GM18517 (cell line): ENCODE data around the gene DIP2B.
"Not testable (repeated sequence)": the region's sequence is repeated elsewhere in the genome, so short reads cannot be mapped to it uniquely, and the experiment has no call there.

Experiments used
- ATAC-seq: cut with Tn5 transposase; IDR thresholded peaks from one replicate; pipeline ENCODE4 v1.9.1; 2021; ENCODE audit warnings: mild to moderate bottlenecking, moderate library complexity; ENCODE audit not compliant: unreplicated experiment

DIP2B gene, protein sequence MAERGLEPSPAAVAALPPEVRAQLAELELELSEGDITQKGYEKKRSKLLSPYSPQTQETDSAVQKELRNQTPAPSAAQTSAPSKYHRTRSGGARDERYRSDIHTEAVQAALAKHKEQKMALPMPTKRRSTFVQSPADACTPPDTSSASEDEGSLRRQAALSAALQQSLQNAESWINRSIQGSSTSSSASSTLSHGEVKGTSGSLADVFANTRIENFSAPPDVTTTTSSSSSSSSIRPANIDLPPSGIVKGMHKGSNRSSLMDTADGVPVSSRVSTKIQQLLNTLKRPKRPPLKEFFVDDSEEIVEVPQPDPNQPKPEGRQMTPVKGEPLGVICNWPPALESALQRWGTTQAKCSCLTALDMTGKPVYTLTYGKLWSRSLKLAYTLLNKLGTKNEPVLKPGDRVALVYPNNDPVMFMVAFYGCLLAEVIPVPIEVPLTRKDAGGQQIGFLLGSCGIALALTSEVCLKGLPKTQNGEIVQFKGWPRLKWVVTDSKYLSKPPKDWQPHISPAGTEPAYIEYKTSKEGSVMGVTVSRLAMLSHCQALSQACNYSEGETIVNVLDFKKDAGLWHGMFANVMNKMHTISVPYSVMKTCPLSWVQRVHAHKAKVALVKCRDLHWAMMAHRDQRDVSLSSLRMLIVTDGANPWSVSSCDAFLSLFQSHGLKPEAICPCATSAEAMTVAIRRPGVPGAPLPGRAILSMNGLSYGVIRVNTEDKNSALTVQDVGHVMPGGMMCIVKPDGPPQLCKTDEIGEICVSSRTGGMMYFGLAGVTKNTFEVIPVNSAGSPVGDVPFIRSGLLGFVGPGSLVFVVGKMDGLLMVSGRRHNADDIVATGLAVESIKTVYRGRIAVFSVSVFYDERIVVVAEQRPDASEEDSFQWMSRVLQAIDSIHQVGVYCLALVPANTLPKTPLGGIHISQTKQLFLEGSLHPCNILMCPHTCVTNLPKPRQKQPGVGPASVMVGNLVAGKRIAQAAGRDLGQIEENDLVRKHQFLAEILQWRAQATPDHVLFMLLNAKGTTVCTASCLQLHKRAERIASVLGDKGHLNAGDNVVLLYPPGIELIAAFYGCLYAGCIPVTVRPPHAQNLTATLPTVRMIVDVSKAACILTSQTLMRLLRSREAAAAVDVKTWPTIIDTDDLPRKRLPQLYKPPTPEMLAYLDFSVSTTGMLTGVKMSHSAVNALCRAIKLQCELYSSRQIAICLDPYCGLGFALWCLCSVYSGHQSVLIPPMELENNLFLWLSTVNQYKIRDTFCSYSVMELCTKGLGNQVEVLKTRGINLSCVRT (N-terminal part only)

DNA sequence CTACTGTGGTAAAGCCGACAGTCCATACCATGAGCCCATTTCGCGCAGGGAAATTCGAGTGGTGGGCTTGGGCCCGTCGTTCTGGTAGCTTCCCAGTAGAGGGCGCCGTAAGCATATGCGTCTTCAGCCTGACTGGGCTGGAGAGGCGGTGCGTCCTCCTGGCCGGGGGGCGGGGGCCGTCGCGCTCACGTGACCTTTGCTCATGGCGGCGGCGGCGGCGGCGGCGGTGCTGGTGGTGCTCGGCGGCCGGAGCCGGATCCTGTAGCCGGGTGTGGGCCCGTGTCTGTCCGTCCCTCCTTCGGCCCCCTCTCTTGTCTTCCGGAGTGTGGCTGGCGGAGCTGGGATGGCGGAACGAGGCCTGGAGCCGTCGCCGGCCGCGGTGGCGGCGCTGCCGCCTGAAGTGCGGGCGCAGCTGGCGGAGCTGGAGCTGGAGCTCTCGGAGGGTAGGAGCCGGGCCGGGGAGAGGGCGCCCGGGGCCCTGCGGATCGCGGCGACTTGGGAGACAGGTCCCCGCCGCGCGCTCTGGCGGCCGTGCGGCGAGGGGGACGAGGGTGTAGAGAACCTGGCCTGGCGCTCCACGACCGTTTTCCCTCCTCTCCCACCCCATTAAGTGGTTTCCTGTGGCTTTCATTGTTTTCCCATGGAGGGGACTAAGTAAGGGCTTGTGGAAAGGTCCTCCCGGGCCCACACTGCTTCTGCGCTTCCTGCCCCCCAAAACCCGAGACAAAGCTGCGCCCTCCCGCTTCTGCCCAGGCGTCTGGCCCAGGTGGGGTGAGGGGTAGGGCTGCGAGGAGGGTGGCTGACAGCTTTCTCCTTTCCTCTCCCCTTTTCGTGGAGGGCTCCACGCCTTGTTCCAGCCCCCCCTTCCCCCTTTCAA, at the start of gene DIP2B:
Gene DIP2B, plus strand, starts transcription at position 188 of the 877 bp plus-strand sequence. Its CDS starts 156 bp downstream, at position 344.
- peak; percentile 82 for ATAC-seq

DNA sequence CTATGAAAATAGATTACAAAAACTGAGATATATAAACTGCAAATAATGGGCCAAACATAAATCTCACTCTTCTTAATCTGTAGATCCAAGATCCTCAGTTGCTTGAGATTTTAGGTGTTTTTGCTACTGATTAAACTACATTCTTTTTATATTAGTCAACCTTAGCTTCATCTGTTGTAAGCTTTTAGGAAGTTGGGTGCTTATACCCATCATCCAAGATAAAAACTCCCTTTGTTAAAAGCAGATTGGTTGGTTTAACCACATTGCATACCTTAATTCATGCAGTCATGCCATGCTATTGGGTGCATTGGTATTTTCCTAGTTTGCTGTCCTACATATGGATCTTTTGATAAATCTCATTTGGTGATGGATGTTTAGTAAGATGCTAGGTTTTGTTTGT, 46.2 kb upstream of the DIP2B start:
- no peak for ATAC-seq

DNA sequence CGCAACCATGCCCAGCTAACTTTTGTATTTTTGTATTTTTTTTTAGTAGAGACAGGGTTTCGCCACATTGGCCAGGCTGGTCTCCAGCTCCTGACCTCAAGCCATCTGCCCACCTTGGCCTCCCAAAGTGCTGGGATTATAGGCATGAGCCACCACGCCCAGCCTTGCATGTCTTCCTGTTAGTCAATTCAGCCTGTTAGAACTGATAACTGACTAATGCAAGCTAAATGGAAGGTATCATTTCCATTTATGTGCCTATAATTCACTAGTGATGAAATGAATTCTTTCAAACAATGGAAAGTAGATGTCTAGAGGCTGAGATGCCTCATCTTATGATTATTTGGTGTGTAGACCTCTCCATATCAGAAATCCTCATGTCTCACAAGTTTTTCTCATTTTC, 37.3 kb upstream of the DIP2B start:
- ATAC-seq: no peak

DNA sequence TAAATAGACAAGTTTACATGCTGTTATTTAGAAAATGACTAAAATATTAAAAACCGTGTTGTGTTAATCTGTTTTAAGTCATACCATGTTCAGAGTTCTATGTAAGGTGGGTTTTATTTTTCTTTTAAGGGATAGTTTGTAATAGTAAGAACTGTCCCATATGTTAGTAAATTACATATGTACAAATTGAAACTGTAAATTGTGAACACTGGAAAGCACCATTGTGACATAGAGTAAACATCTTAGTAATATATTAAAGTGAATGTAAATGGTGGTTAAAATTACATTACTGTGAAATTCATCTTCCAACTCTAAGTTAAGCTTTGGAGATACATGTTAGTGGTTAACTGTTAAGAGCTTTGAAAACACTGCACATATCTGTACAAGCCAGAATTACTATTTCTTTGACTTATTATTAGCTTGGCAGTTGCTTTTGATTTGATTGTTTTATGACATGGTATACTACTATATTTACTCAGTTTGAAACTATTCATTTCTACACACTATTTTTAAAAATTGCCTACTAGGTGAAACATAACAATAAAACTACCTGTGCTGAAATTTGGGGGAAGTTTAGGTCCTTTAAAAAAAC, 27.4 kb upstream of the DIP2B start:
- no peak for ATAC-seq

DNA sequence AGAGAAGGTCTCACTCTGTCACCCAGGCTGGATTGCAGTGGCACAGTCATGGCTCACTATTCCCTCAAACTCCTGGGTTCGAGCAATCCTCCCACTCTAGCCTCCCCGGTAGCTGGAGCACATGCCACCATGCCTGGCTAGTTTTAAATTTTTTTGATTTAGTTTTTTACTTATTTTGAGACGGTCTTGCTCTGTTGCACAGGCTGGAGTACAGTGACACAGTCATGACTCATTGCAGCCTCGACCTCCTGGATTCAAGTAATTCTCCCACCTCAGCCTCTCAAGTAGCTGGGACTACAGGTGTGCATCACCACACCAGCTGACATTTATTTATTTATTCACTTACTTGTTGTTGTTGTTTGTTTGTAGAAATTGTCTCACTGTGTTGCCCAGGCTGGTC, 22.2 kb upstream of the DIP2B start:
- ATAC-seq: no peak

DNA sequence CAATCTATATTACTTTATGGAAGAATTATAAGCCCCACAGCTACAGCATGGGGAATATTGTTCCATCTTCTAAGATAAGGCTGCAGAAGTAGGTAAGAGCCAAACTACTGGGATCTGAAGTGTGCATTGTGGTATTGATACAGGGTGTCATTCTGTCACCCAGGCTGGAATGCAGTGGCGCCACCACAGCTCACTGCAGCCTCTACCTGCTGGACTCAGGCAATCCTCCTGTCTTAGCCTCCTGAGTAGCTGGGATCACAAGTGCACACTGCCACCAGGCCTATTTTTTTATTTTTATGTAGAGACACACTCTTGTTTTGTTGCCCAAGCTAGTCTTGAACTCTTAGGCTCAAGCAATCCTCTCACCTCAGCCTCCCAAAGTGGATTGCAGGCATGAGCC, 21.3 kb upstream of the DIP2B start:
- ATAC-seq: no peak

DNA sequence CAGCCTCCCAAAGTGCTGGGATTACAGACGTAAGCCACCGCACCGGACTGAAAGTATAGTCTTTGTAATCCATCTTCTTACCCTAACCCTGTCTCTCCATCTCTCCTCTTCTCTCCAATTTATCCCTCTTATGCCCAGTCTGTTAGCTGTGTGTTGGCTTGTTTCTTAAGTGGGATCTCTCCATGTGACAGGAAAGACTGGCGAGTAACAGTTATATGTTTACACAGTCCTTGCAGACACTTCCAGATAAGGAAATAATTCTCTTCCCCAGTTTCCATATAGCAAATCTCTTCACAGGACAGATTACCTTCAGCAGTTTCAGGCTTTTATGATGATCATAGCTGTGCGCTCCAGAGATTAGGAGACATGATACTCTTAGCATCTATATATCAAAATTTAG, 16.0 kb upstream of the DIP2B start:
- no peak for ATAC-seq

DNA sequence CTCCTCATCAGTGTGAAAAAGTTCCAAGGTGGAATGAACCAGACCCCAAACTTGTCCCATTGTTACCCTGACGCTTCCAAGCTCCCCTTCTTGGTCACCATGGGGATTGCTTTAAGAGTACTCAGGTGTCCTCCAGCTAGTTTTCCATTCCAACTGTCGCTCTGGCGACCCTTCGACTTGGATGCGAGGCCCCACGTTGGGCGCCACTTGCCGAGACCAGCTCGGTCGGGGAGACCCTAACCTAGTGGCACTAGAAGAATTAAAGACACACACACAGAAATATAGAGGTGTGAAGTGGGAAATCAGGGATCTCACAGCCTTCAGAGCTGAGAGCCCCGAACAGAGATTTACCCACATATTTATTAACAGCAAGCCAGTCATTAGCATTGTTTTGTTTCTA, 6.7 kb upstream of the DIP2B start:
- ATAC-seq: not testable (repeated sequence)

DNA sequence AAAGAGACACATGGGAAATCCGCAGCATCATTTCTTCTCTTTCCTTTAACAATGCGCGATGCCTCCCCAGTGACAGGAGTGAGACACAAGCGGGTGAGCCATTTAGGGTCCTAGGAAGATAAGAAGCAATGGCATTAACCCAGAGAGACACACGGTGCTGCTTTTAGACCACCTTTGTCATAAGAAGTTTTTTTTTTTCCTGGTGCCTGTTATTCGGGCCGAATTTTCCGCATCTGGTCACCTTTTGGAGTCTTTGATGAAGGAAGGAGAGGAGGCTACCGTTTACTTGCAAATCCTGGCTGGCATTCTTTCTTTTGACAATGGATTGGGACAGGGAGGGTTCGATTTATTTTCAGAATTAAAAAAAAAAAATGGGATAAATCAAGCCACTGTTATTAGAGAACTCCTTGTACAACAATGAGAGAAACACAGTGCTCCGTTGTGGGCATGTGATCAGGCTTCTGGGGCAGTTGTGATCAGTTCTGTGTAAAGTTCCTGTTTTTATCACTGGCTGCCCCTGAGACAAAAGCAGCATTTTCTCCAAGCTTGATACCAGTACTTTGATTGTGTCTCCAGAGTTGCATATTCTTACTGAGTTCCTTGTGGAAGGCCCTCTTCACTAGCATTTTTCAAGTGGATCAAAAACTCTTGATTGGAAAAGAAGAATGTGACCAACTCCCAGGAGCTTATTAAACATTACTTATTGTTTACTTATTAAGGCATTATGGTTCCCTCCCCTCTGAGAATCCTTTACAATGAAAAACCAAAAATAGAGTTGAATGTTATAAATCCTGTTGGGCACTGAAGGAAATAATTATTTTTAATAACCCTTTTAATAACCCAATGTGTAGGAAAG, 1.1 kb downstream of the DIP2B start:
- ATAC-seq: no peak

DNA sequence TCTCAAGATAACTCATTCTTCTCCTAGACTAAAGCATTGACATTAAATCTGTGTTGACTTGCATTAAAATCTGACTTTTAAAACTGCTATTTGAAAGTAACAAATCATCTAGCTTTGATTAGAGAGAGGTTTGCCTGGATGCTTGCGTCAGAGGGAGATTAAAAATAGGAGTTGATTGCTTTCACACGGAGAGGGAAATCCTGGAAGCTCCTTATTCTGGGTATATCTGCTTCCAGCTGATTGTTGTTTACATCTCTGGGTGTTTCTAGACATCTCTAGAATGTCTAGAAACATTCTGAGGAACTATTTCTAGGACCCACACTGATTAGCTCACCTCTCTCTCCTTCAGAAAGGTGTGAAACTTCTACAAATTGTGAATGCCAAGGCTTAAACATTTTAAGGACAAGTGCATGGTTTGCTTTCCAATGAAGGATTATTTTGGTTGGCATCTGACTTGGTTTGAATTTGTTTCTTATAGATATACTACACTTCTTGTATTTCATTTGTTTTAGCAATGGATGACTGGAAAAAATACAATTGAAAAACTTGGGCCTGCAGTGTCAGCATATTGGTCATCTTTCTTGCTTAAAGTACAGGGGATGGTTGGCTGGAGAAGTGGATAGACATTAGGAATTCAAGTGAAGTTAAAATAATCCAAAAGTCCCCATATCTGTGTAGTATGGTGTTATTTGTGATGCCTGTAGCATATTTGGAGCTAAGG, 2.1 kb downstream of the DIP2B start:
- no peak for ATAC-seq

DNA sequence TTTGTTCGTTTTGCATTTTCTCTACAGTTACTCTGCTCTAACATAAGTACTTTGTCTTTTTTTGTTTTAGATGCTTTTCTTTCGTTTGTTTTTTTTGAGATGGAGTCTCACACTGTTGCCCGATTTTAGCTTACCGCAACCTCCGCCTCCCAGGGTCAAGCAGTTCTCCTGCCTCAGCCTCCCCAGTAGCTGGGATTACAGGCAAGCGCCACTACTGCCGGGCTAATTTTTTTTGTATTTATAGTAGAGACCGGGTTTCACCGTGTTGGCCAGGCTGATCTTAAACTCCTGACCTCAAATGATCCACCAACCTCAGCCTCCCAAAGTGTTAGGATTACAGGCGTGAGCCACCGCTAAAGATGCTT, 2.7 kb downstream of the DIP2B start:
- ATAC-seq: no peak

DNA sequence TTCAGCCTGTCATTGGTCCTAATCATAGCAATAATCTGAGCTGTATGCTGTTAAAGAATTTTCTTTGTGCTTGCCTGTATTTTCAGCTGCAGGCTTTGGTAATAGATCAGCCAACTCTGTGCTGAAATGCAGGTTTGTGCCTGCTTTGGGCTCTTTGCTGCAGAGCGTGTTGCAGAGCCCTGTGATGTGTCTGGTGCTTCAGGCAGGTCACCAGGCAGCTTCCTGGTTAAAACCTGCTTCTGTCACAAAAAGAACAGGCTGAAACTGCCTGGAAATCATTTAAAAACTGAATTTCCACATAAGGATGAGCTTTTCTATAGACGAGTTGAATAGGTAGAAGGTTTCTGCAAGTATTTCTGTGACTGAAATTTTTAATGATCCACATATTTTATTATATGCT, 3.1 kb downstream of the DIP2B start:
- ATAC-seq: no peak

DNA sequence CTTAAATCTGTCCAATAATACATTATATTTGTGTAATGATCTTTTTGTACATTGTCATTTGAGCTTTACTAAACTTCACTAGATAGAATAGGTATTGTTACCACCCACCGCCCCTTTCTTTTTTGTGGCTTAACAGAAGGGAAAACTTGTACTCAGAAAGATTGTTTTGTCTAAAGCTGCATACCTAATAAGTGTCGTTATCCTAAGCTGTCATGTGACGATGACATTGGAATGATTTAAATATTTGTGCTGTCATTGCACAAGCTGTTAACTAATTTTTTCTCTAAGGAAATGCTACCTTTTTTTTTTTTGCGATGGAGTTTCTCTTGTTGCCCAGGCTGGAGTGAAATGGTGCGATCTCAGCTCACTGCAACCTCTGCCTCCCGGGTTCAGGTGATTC, 3.6 kb downstream of the DIP2B start:
- ATAC-seq: no peak

DNA sequence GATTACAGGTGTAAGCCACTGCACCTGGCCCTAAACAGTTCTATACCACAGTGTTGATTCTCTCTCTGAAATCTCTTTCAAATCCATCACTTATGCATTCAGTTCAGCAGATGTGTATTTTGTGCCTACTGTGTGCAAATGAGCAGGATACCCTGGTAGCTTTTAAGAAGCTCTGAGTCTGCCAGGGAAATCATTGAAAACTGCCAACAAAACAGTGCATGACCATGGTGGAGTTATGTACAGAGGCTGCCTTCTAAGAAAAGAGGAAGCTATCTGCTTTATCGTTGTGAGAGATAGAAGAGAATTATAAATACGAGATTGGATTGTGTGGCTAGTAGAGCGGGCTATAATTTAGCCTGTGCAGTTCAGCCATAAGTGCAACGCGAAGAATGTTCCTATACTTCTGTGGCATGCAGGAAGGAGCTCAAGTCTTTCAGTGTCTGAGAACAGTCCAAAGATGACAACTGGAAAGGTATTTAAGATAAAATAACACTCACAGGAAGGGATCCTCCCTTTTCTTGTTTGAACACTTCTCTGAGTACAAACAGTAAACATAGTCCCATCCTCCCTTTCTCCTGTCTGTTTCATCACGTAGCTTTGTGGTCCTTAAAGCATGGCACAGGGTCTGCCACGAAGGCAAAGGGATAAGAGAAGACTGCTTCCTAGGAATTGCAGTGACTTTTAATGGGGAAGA, 4.3 kb downstream of the DIP2B start:
- no peak for ATAC-seq

DNA sequence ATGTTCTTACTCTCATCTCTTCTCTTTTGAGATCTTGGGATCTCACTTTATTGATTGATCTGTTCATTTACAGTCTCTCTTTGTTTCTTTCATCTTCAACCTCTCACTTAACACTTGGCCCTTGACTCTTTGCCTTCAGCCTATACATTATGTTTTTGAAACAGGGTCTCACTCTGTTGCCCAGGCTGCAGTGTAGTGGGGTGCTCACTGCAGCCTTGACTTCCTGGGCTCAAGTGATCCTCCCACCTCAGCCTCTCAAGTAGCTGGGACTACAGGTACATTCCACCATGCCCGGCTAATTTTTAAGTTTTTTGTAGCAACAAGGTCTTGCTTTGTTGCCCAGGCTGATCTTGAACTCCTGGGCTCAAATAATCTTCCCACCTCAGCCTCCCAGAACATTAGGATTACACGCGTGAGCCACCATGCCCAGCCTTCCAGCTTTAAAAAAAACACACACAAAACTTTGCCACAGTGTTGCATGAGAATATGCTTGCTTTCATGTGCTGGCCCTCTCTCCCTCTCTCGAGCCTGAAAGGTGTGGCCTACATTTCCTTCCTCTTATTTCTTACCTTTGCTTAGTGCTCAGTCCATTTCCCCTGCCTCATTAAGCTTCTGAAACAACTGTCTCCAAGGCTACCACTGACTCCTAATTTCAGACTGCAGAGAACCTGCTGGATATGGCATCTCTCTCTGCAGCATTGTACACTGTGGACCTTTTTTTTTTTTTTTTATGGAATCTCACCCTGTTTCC, 9.9 kb downstream of the DIP2B start:
- no peak for ATAC-seq

DNA sequence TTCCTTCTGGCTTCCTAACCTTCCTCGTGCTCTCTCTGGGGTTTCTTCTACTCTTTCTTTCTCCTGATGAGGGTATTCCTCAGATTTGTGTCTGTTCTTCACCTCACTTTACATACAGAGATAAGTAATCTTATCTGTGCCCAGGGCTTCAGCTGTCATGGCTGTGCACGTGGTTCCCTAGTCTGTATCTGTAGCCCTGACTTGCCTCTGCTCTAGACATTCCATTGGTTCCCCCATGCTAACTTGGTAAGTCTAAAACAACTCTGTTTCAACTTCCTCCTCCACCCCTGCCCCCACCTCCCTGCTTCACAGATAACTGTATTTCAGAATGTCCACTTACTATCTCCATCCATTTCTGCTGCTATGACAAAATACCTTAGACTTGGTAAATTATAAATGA, 10.8 kb downstream of the DIP2B start:
- no peak for ATAC-seq

DNA sequence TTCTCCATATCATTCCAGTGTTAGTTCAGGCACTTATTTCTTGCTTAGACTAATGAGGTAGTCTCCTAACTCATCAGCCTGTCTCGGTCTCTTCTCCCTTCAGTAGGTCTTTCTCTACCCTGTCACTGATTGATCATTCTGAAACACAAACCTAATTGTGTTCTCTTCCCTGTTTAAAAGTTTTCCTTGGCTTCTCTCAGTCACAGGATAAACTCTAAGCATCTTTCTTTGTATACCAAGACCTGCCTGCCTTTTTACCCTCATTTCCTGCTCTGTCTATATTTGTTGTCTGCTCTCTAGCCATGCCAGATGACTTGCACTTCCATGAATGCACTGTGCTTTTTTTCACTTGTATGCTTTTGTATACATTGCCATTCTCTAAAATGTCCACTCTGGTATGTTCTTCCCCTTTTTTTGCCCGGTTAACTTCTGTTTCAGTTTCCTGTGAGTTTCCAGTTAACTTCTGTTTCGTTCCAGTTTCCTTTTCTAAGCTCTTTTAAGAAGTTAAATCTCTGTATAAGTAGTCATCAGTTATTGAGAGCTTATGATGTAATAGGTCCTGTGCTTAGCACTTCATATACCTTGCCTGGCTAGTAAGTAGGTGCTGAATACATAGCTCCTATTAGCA, 12.8 kb downstream of the DIP2B start:
- peak; percentile 78 for ATAC-seq
